CD14-positive monocyte (primary cell): Measurements from ENCODE around the gene WBP2NL. TPM values are rescaled to one million over a fixed set of nuclear protein-coding genes. Genes with fewer than 3 reads are reported as not detected.

ENCODE experiments used
- DNase-seq, 3 donors: peaks; one replicate each; pipeline ENCODE4 v3.0.0-alpha.2; 2011 to 2022
- H2AFZ ChIP-seq: 2 replicates; pipeline ENCODE4 v1.6.0; 2012; ENCODE audit warnings: mild to moderate bottlenecking, low read depth, low read length, inconsistent platforms; ENCODE audit not compliant: insufficient read depth, poor library complexity, severe bottlenecking
- H3K27ac ChIP-seq, 2 donors: 1 replicate in 1 of 2; 2 replicates in 1 of 2; pipeline ENCODE4 v1.5.1; 2012 to 2013; ENCODE audit warnings: low read length in 2 of 2, control low read depth in 1 of 2, inconsistent platforms in 1 of 2, low read depth in 1 of 2, mild to moderate bottlenecking in 1 of 2
- H3K27me3 ChIP-seq, 2 donors: one replicate each; pipeline versions ENCODE4 v1.6.0 to v1.6.1; 2011 to 2013; ENCODE audit warnings: low read length in 2 of 2; ENCODE audit not compliant: control insufficient read depth in 2 of 2, insufficient read depth in 2 of 2
- H3K36me3 ChIP-seq, 2 donors: replicated peaks in 1 of 2; 1 replicate in 1 of 2; 2 replicates in 1 of 2; pipeline versions ENCODE4 v1.5.1 to v1.6.1; 2012 to 2013; ENCODE audit warnings: low read length in 2 of 2, control low read depth in 1 of 2, inconsistent platforms in 1 of 2, mild to moderate bottlenecking in 1 of 2; ENCODE audit not compliant: insufficient read depth in 2 of 2, control insufficient read depth in 1 of 2
- H3K4me1 ChIP-seq, 2 donors: 1 replicate in 1 of 2; 2 replicates in 1 of 2; pipeline versions ENCODE4 v1.5.1 to v1.6.1; 2012 to 2013; ENCODE audit warnings: low read length in 2 of 2, control low read depth in 1 of 2, inconsistent platforms in 1 of 2, mild to moderate bottlenecking in 1 of 2, moderate library complexity in 1 of 2; ENCODE audit not compliant: insufficient read depth in 2 of 2, control insufficient read depth in 1 of 2
- H3K4me2 ChIP-seq: replicated peaks from 2 replicates; pipeline ENCODE3; 2012; ENCODE audit warnings: low read length, moderate library complexity, mild to moderate bottlenecking; ENCODE audit not compliant: poor library complexity, severe bottlenecking; ENCODE audit errors: extremely low read depth
- H3K4me3 ChIP-seq, 3 experiments: fragments of 200-600 bp in 1 of 3; sonication (generic) in 1 of 3; replicated peaks in 1 of 3; 1 replicate in 2 of 3; 2 replicates in 1 of 3; pipeline ENCODE4 v1.5.1; 2011 to 2013; ENCODE audit warnings: low read length in 3 of 3, mild to moderate bottlenecking in 3 of 3, control low read depth in 2 of 3, low read depth in 2 of 3, inconsistent platforms in 1 of 3, moderate library complexity in 1 of 3
- H3K79me2 ChIP-seq: 2 replicates; pipeline ENCODE4 v1.6.0; 2012; ENCODE audit warnings: mild to moderate bottlenecking, control low read depth, inconsistent platforms, low read length, moderate library complexity; ENCODE audit not compliant: insufficient read depth
- H3K9ac ChIP-seq: 2 replicates; pipeline ENCODE4 v1.6.0; 2017; ENCODE audit warnings: low read length, mild to moderate bottlenecking; ENCODE audit not compliant: insufficient read depth, poor library complexity, severe bottlenecking
- H3K9me3 ChIP-seq, 2 donors: replicated peaks in 1 of 2; 1 replicate in 1 of 2; 2 replicates in 1 of 2; pipeline versions ENCODE4 v1.5.1 to v1.6.1; 2012 to 2013; ENCODE audit warnings: low read length in 2 of 2, control low read depth in 1 of 2; ENCODE audit not compliant: control insufficient read depth in 1 of 2, insufficient read depth in 1 of 2
- H4K20me1 ChIP-seq: 2 replicates; pipeline ENCODE4 v1.6.0; 2012; ENCODE audit warnings: mild to moderate bottlenecking, low read length, control low read depth, moderate library complexity; ENCODE audit not compliant: insufficient read depth
- H3K27ac Mint-ChIP-seq, 7 donors: one replicate each; pipeline ENCODE4 v1.8.0; 2020; ENCODE audit warnings: mild to moderate bottlenecking in 7 of 7, mixed read lengths in 7 of 7, moderate library complexity in 6 of 7, inconsistent platforms in 2 of 7
- H3K27me3 Mint-ChIP-seq, 3 donors: one replicate each; pipeline ENCODE4 v1.8.0; 2021 to 2022; ENCODE audit warnings: low read depth in 3 of 3, mild to moderate bottlenecking in 3 of 3, mixed read lengths in 3 of 3, moderate library complexity in 3 of 3, inconsistent platforms in 1 of 3
- H3K36me3 Mint-ChIP-seq, 2 donors: one replicate each; pipeline ENCODE4 v1.8.0; 2020; ENCODE audit warnings: mixed read lengths in 2 of 2, inconsistent platforms in 1 of 2, mild to moderate bottlenecking in 1 of 2
- H3K4me1 Mint-ChIP-seq: one replicate; pipeline ENCODE4 v1.8.0; 2020; ENCODE audit warnings: mild to moderate bottlenecking, mixed read lengths
- H3K4me3 Mint-ChIP-seq, 2 donors: one replicate each; pipeline ENCODE4 v1.8.0; 2020; ENCODE audit warnings: mild to moderate bottlenecking in 2 of 2, mixed read lengths in 2 of 2, moderate library complexity in 1 of 2
- H3K9me3 Mint-ChIP-seq, 7 donors: one replicate each; pipeline ENCODE4 v1.8.0; 2020 to 2022; ENCODE audit warnings: mixed read lengths in 7 of 7, mild to moderate bottlenecking in 6 of 7, moderate library complexity in 6 of 7, inconsistent platforms in 2 of 7
- WGBS: methylation state at CpG from one replicate; pipeline ENCODE4 v1.1.5; 2013; ENCODE audit warnings: missing lambda C conversion rate; ENCODE audit not compliant: insufficient coverage; 5-methylcytosine and 5-hydroxymethylcytosine counted together
- intact Hi-C, 2 donors: fragments of 100-400 bp; cut with micrococcal nuclease; formaldehyde crosslinking; loops; one replicate each; pipeline versions ENCODE4 v1.15.0 to v1.15.1; 2023
- polyA plus RNA-seq, 3 donors: library from polyadenylated mRNA; depleted of rRNA in 1 of 3; unstranded in 2 of 3; stranded (reverse) in 1 of 3; fragments of 300-500 nt in 2 of 3; fragments of >200 nt in 1 of 3; fragmentation: Illumina TruSeq in 2 of 3; gene quantifications; 1 replicate in 2 of 3; 2 replicates in 1 of 3; pipeline ENCODE4 v1.2.3, GENCODE V29; 2012 to 2021
- TF ChIP-seq, protein P1 (sequence below): fragments of 200-600 bp; IDR thresholded peaks from one replicate; pipeline ENCODE4 v1.8.0; 2022; ENCODE audit warnings: antibody characterized with exemption, mild to moderate bottlenecking

The WBP2NL gene
- polyA plus RNA-seq, 3 donors, result 0.48 to 0.83 (median 0.71) TPM

DNA sequence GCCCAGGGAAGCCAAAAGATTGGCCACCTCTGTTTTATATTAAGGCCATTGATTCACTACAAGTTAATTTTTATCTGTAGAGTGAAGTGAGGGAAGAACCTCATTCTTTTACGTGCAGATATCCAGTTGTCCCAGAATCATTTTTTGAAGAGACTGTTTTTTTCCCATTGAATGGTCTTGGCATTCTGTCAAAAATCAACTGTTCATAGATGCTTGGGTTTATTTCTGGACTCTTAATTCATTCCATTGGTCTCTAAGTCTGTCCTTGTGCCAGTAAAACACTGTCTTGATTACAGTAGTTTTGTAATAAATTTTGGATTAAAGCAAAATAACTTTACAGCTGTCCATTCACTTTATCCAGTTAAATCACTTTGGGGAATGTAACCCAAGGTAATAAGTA lies 26.8 kb downstream of the WBP2NL start:
- no peak overlapping the region for H3K27ac ChIP-seq
- H3K9ac ChIP-seq, result no peak overlapping the region
- no peaks in the 10 kb centered on the region for H4K20me1 ChIP-seq
- no peak overlapping the region for H3K4me3 Mint-ChIP-seq
- no peaks in the 10 kb centered on the region for H3K9me3 ChIP-seq
- no peak overlapping the region for H3K27ac Mint-ChIP-seq
- no peak overlapping the region for H3K4me3 ChIP-seq
- H3K79me2 ChIP-seq, result no peaks in the 10 kb centered on the region
- H3K36me3 Mint-ChIP-seq, result no peaks in the 10 kb centered on the region
- no peak overlapping the region for H2AFZ ChIP-seq
- DNase-seq, result no peak
- peaks cover 8% of the 10 kb centered on the region for H3K4me1 Mint-ChIP-seq
- 80% methylated on average over 1 of the region's 1 CpG for WGBS
- no peak overlapping the region for H3K4me2 ChIP-seq
- H3K27me3 ChIP-seq, result no peaks in the 10 kb centered on the region
- TF ChIP-seq, protein P1, sequence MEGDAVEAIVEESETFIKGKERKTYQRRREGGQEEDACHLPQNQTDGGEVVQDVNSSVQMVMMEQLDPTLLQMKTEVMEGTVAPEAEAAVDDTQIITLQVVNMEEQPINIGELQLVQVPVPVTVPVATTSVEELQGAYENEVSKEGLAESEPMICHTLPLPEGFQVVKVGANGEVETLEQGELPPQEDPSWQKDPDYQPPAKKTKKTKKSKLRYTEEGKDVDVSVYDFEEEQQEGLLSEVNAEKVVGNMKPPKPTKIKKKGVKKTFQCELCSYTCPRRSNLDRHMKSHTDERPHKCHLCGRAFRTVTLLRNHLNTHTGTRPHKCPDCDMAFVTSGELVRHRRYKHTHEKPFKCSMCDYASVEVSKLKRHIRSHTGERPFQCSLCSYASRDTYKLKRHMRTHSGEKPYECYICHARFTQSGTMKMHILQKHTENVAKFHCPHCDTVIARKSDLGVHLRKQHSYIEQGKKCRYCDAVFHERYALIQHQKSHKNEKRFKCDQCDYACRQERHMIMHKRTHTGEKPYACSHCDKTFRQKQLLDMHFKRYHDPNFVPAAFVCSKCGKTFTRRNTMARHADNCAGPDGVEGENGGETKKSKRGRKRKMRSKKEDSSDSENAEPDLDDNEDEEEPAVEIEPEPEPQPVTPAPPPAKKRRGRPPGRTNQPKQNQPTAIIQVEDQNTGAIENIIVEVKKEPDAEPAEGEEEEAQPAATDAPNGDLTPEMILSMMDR, result no peak
- intact Hi-C loops, result no loop called here
- peaks cover 8 to 10% of the 10 kb centered on the region in 2 donors for H3K4me1 ChIP-seq
- peaks cover 0 to 2% (median 1%) of the 10 kb centered on the region in 3 donors for H3K27me3 Mint-ChIP-seq
- peaks cover 0 to 1% (median 0%) of the 10 kb centered on the region in 7 donors for H3K9me3 Mint-ChIP-seq
- no peaks in the 10 kb centered on the region for H3K36me3 ChIP-seq

DNA sequence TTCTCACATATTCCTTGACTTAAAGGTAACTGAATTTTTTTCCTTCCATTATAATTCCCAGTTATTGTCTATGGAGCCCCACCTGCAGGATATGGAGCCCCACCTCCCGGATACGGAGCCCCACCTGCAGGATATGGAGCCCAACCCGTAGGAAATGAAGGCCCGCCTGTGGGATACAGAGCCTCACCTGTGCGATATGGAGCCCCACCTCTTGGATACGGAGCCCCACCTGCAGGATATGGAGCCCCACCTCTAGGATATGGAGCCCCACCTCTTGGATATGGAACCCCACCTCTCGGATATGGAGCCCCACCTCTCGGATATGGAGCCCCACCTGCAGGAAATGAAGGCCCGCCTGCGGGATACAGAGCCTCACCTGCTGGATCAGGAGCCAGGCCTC lies 28.1 kb downstream of the WBP2NL start:
- Mint-ChIP-seq H3K4me3 (no peak overlapping the region), H3K4me1 (peaks cover 13% of the 10 kb centered on the region), H3K27me3 (peaks cover 0 to 3% (median 1%) of the 10 kb centered on the region in 3 donors), H3K27ac (no peak overlapping the region), H3K36me3 (no peaks in the 10 kb centered on the region), H3K9me3 (peaks cover 0 to under 1% (median 0%) of the 10 kb centered on the region in 7 donors)
- 94% methylated on average over 6 of the region's 10 CpGs for WGBS
- no peak overlapping the region for H3K27ac ChIP-seq
- no peak overlapping the region for H3K4me2 ChIP-seq
- peaks cover 8 to 19% of the 10 kb centered on the region in 2 donors for H3K4me1 ChIP-seq
- H3K79me2 ChIP-seq, result no peaks in the 10 kb centered on the region
- intact Hi-C loops, result no loop called here
- H3K9ac ChIP-seq, result no peak overlapping the region
- no peaks in the 10 kb centered on the region for H3K27me3 ChIP-seq
- H3K36me3 ChIP-seq, result no peaks in the 10 kb centered on the region
- H4K20me1 ChIP-seq, result no peaks in the 10 kb centered on the region
- no peaks in the 10 kb centered on the region for H3K9me3 ChIP-seq
- H3K4me3 ChIP-seq, result no peak overlapping the region
- TF ChIP-seq, protein P1, result no peak
- no peak overlapping the region for H2AFZ ChIP-seq
- DNase-seq, result no peak
